GM19455 (cell line): ENCODE results near the gene ZFAND3.

ENCODE experiments used
- ATAC-seq: cut with Tn5 transposase; IDR thresholded peaks from one replicate; pipeline ENCODE4 v1.9.1; 2021; ENCODE audit not compliant: unreplicated experiment

The ZFAND3 gene

GRCh38 chr6:37826188-37826587 lies 6.7 kb downstream of the ZFAND3 start:
- no peak for ATAC-seq

GRCh38 chr6:37826993-37827392 lies 7.5 kb downstream of the ZFAND3 start:
- ATAC-seq: no peak

GRCh38 chr6:37827603-37828265 lies 8.2 kb downstream of the ZFAND3 start:
- ATAC-seq: no peak

- no peak for ATAC-seq
These were observed 10.7 kb downstream of the ZFAND3 start for GRCh38 chr6:37830225-37830624.

GRCh38 chr6:37831457-37831856 lies 11.9 kb downstream of the ZFAND3 start:
- ATAC-seq: no peak

- no peak for ATAC-seq
These were observed 16.4 kb downstream of the ZFAND3 start for GRCh38 chr6:37835923-37836322.

- no peak for ATAC-seq
These were observed 18.8 kb downstream of the ZFAND3 start for GRCh38 chr6:37838219-37838921.

GRCh38 chr6:37840143-37840939 lies 20.8 kb downstream of the ZFAND3 start:
- no peak for ATAC-seq

- no peak for ATAC-seq
These were observed 21.4 kb downstream of the ZFAND3 start for GRCh38 chr6:37840940-37841300.

- no peak for ATAC-seq
These were observed 25.7 kb downstream of the ZFAND3 start for GRCh38 chr6:37845026-37845911.

- ATAC-seq: no peak
These were observed 26.4 kb downstream of the ZFAND3 start for GRCh38 chr6:37845930-37846329.

GRCh38 chr6:37847704-37848103 lies 28.2 kb downstream of the ZFAND3 start:
- no peak for ATAC-seq

GRCh38 chr6:37848371-37848770 lies 28.8 kb downstream of the ZFAND3 start:
- ATAC-seq: no peak

GRCh38 chr6:37850260-37850659 lies 30.7 kb downstream of the ZFAND3 start:
- no peak for ATAC-seq

GRCh38 chr6:37850728-37851285 lies 31.3 kb downstream of the ZFAND3 start:
- no peak for ATAC-seq

GRCh38 chr6:37851997-37852524 lies 32.5 kb downstream of the ZFAND3 start:
- ATAC-seq: no peak

GRCh38 chr6:37856285-37856684 lies 36.8 kb downstream of the ZFAND3 start:
- ATAC-seq: no peak

GRCh38 chr6:37858363-37858762 lies 38.8 kb downstream of the ZFAND3 start:
- no peak for ATAC-seq

GRCh38 chr6:37860226-37860839 lies 40.8 kb downstream of the ZFAND3 start:
- ATAC-seq: no peak

GRCh38 chr6:37861452-37861851 lies 41.9 kb downstream of the ZFAND3 start:
- ATAC-seq: no peak
